DMS153 (cell line): ENCODE data around the gene CSTPP1.
"Not testable (repeated sequence)": the region's sequence is repeated elsewhere in the genome, so short reads cannot be mapped to it uniquely, and the experiment has no call there.

Experiments used
- DNase-seq: peaks from one replicate; lab custom pipeline; 2025; lab: John Stamatoyannopoulos, UW

Gene CSTPP1

GRCh38 chr11:46991391-46991790 is 54.8 kb downstream of the CSTPP1 start:
- DNase-seq, result no peak

- not testable (repeated sequence) for DNase-seq
These were observed 55.8 kb downstream of the CSTPP1 start for GRCh38 chr11:46992386-46992785.

- DNase-seq, result not testable (repeated sequence)
These were observed 61.2 kb downstream of the CSTPP1 start for GRCh38 chr11:46997796-46998195.

- DNase-seq, result no peak
These were observed 62.7 kb downstream of the CSTPP1 start for GRCh38 chr11:46999217-46999616.

- no peak for DNase-seq
These were observed 63.5 kb downstream of the CSTPP1 start for GRCh38 chr11:47000033-47000432.

- peak; percentile 24 for DNase-seq
These were observed 65.2 kb downstream of the CSTPP1 start for GRCh38 chr11:47001781-47002181.

- no peak for DNase-seq
These were observed 65.8 kb downstream of the CSTPP1 start for GRCh38 chr11:47002390-47002789.

- DNase-seq, result no peak
These were observed 66.8 kb downstream of the CSTPP1 start for GRCh38 chr11:47003180-47003877.

GRCh38 chr11:47004595-47005033 is 68.1 kb downstream of the CSTPP1 start:
- peak; percentile 92 for DNase-seq

GRCh38 chr11:47005441-47005840 is 68.9 kb downstream of the CSTPP1 start:
- no peak for DNase-seq

- no peak for DNase-seq
These were observed 71.0 kb downstream of the CSTPP1 start for GRCh38 chr11:47007579-47007978.

GRCh38 chr11:47010179-47010578 is 73.6 kb downstream of the CSTPP1 start:
- DNase-seq, result no peak

- no peak for DNase-seq
These were observed 77.5 kb downstream of the CSTPP1 start for GRCh38 chr11:47014097-47014496.

GRCh38 chr11:47018637-47019036 is 82.1 kb downstream of the CSTPP1 start:
- no peak for DNase-seq

GRCh38 chr11:47020793-47021526 is 84.4 kb downstream of the CSTPP1 start:
- no peak for DNase-seq

GRCh38 chr11:47021527-47021818 is 84.9 kb downstream of the CSTPP1 start:
- DNase-seq, result no peak

GRCh38 chr11:47021965-47022364 is 85.4 kb downstream of the CSTPP1 start:
- no peak for DNase-seq

- DNase-seq, result no peak
These were observed 91.9 kb downstream of the CSTPP1 start for GRCh38 chr11:47028195-47029093.

- DNase-seq, result no peak
These were observed 96.9 kb downstream of the CSTPP1 start for GRCh38 chr11:47033439-47033838.

GRCh38 chr11:47034091-47034490 is 97.5 kb downstream of the CSTPP1 start:
- DNase-seq, result no peak

- no peak for DNase-seq
These were observed 98.5 kb downstream of the CSTPP1 start for GRCh38 chr11:47035108-47035507.

GRCh38 chr11:47044119-47044518 is 107.6 kb downstream of the CSTPP1 start:
- DNase-seq, result no peak

- DNase-seq, result no peak
These were observed 111.4 kb downstream of the CSTPP1 start for GRCh38 chr11:47047972-47048371.
